HG03064 (cell line): ENCODE results near the gene RETREG3.
"Not testable (repeated sequence)": the region's sequence is repeated elsewhere in the genome, so short reads cannot be mapped to it uniquely, and the experiment has no call there.

Experiments used
- ATAC-seq: cut with Tn5 transposase; IDR thresholded peaks from one replicate; pipeline ENCODE4 v1.9.1; 2021; ENCODE audit warnings: low read depth; ENCODE audit not compliant: unreplicated experiment

The RETREG3 gene

GRCh38 chr17:42609182-42609813 lies at the start of gene RETREG3, which contains the start of gene TUBG1:
TSS of gene RETREG3 (minus strand) at chr17:42609374. CDS start at chr17:42609324, 50 bp downstream.
TSS of gene TUBG1 (plus strand) at chr17:42609683. CDS start at chr17:42609738, 55 bp downstream.
- peak; percentile 72 for ATAC-seq

GRCh38 chr17:42657824-42658588 lies 48.8 kb upstream of the RETREG3 start:
- no peak for ATAC-seq

GRCh38 chr17:42655528-42655927 lies 46.4 kb upstream of the RETREG3 start:
- ATAC-seq: no peak

GRCh38 chr17:42653179-42654124 lies 44.3 kb upstream of the RETREG3 start:
- no peak for ATAC-seq

GRCh38 chr17:42651392-42651791 lies 42.2 kb upstream of the RETREG3 start:
- ATAC-seq: no peak

- ATAC-seq: no peak
Measured at GRCh38 chr17:42647778-42648177, 38.6 kb upstream of the RETREG3 start.

- no peak for ATAC-seq
Measured at GRCh38 chr17:42642336-42642735, 33.2 kb upstream of the RETREG3 start.

- no peak for ATAC-seq
Measured at GRCh38 chr17:42640121-42640520, 30.9 kb upstream of the RETREG3 start.

- no peak for ATAC-seq
Measured at GRCh38 chr17:42639525-42640113, 30.4 kb upstream of the RETREG3 start.

GRCh38 chr17:42632949-42633444 lies 23.8 kb upstream of the RETREG3 start:
- no peak for ATAC-seq

GRCh38 chr17:42629411-42630009 lies 20.3 kb upstream of the RETREG3 start:
- no peak for ATAC-seq

- ATAC-seq: not testable (repeated sequence)
Measured at GRCh38 chr17:42627032-42627764, 18.0 kb upstream of the RETREG3 start.

- ATAC-seq: no peak
Measured at GRCh38 chr17:42623732-42624596, 14.8 kb upstream of the RETREG3 start.

- no peak for ATAC-seq
Measured at GRCh38 chr17:42623271-42623670, 14.1 kb upstream of the RETREG3 start.

GRCh38 chr17:42621987-42622386 lies 12.8 kb upstream of the RETREG3 start:
- ATAC-seq: not testable (repeated sequence)

GRCh38 chr17:42618442-42619150 lies 9.4 kb upstream of the RETREG3 start:
- peak; percentile 73 for ATAC-seq

- peak; percentile 31 for ATAC-seq
Measured at GRCh38 chr17:42617956-42618431, 8.8 kb upstream of the RETREG3 start.
